ENCODE measurements around the gene ACACB.

Gene ACACB

GRCh38 chr12:109247831-109248654 is 131.7 kb downstream of the ACACB start:
- H2AFZ ChIP-seq (ENCODE audit: low read length) = no peak overlapping the region
- no peaks in the 10 kb centered on the region for H3K9me2 ChIP-seq (ENCODE audit: low read depth, low read length)
- H3K4me3 ChIP-seq (ENCODE audit: low read depth, low read length, poor library complexity, severe bottlenecking) = no peak overlapping the region
- no peak overlapping the region for H3K4me2 ChIP-seq (ENCODE audit: low read length)
- no peaks in the 10 kb centered on the region for H3K9me3 ChIP-seq (ENCODE audit: low read length)
- TF ChIP-seq CTCF (IDR thresholded peaks at IDR 0.05; ENCODE audit: low read length) (no peak), EZH2 (IDR thresholded peaks at IDR 0.05; ENCODE audit: borderline replicate concordance, low read length) (no peak)
- no peak overlapping the region for H3K27ac ChIP-seq (ENCODE audit: low read depth, low read length, poor library complexity, severe bottlenecking)
- no peaks in the 10 kb centered on the region for H3K36me3 ChIP-seq (ENCODE audit: insufficient read depth, low read length)
- no peaks in the 10 kb centered on the region for H3K79me2 ChIP-seq (ENCODE audit: insufficient read depth, low read length)
- no peak overlapping the region for H3K9ac ChIP-seq (ENCODE audit: low read length)
- no peaks in the 10 kb centered on the region for H3K4me1 ChIP-seq (ENCODE audit: insufficient read depth, low read length, severe bottlenecking)
- no peaks in the 10 kb centered on the region for H4K20me1 ChIP-seq (ENCODE audit: insufficient read depth, low read length)
- H3F3A ChIP-seq (ENCODE audit: insufficient read depth, low read length) = no peaks in the 10 kb centered on the region
- H3K27me3 ChIP-seq (ENCODE audit: insufficient read depth, low read length) = no peaks in the 10 kb centered on the region

GRCh38 chr12:109250523-109250922 is 134.1 kb downstream of the ACACB start:
- Histone ChIP-seq H3K27me3 (ENCODE audit: insufficient read depth, low read length) (no peaks in the 10 kb centered on the region), H3K4me1 (ENCODE audit: insufficient read depth, low read length, severe bottlenecking) (no peaks in the 10 kb centered on the region), H3K27ac (ENCODE audit: low read depth, low read length, poor library complexity, severe bottlenecking) (no peak overlapping the region), H4K20me1 (ENCODE audit: insufficient read depth, low read length) (no peaks in the 10 kb centered on the region), H3K9ac (ENCODE audit: low read length) (no peak overlapping the region), H3K4me2 (ENCODE audit: low read length) (no peak overlapping the region), H3K9me3 (ENCODE audit: low read length) (no peaks in the 10 kb centered on the region), H3K4me3 (ENCODE audit: low read depth, low read length, poor library complexity, severe bottlenecking) (no peak overlapping the region), H2AFZ (ENCODE audit: low read length) (no peak overlapping the region), H3K9me2 (ENCODE audit: low read depth, low read length) (no peaks in the 10 kb centered on the region), H3K36me3 (ENCODE audit: insufficient read depth, low read length) (no peaks in the 10 kb centered on the region), H3K79me2 (ENCODE audit: insufficient read depth, low read length) (no peaks in the 10 kb centered on the region), H3F3A (ENCODE audit: insufficient read depth, low read length) (no peaks in the 10 kb centered on the region)
- no peak for TF ChIP-seq CTCF (IDR thresholded peaks at IDR 0.05; ENCODE audit: low read length)
- TF ChIP-seq EZH2 (IDR thresholded peaks at IDR 0.05; ENCODE audit: borderline replicate concordance, low read length) = no peak

- H3K9ac ChIP-seq (ENCODE audit: low read length) = no peak overlapping the region
- no peaks in the 10 kb centered on the region for H3K27me3 ChIP-seq (ENCODE audit: insufficient read depth, low read length)
- no peaks in the 10 kb centered on the region for H3K4me1 ChIP-seq (ENCODE audit: insufficient read depth, low read length, severe bottlenecking)
- TF ChIP-seq CTCF (IDR thresholded peaks at IDR 0.05; ENCODE audit: low read length) = no peak
- H3K9me2 ChIP-seq (ENCODE audit: low read depth, low read length) = no peaks in the 10 kb centered on the region
- no peaks in the 10 kb centered on the region for H3F3A ChIP-seq (ENCODE audit: insufficient read depth, low read length)
- no peaks in the 10 kb centered on the region for H3K79me2 ChIP-seq (ENCODE audit: insufficient read depth, low read length)
- H3K9me3 ChIP-seq (ENCODE audit: low read length) = no peaks in the 10 kb centered on the region
- H3K27ac ChIP-seq (ENCODE audit: low read depth, low read length, poor library complexity, severe bottlenecking) = no peak overlapping the region
- H2AFZ ChIP-seq (ENCODE audit: low read length) = no peak overlapping the region
- H3K4me2 ChIP-seq (ENCODE audit: low read length) = no peak overlapping the region
- no peaks in the 10 kb centered on the region for H4K20me1 ChIP-seq (ENCODE audit: insufficient read depth, low read length)
- no peak overlapping the region for H3K4me3 ChIP-seq (ENCODE audit: low read depth, low read length, poor library complexity, severe bottlenecking)
- no peaks in the 10 kb centered on the region for H3K36me3 ChIP-seq (ENCODE audit: insufficient read depth, low read length)
These were observed 136.4 kb downstream of the ACACB start for GRCh38 chr12:109252799-109253198.

Data from OCI-LY1 (cell line).